ENCODE data around the gene MSANTD2. TPM values are rescaled to one million over a fixed set of nuclear protein-coding genes. Genes with fewer than 3 reads are reported as not detected.

MSANTD2 gene
- total RNA-seq, 1 donor from 2014 or later = 8.5 TPM

DNA sequence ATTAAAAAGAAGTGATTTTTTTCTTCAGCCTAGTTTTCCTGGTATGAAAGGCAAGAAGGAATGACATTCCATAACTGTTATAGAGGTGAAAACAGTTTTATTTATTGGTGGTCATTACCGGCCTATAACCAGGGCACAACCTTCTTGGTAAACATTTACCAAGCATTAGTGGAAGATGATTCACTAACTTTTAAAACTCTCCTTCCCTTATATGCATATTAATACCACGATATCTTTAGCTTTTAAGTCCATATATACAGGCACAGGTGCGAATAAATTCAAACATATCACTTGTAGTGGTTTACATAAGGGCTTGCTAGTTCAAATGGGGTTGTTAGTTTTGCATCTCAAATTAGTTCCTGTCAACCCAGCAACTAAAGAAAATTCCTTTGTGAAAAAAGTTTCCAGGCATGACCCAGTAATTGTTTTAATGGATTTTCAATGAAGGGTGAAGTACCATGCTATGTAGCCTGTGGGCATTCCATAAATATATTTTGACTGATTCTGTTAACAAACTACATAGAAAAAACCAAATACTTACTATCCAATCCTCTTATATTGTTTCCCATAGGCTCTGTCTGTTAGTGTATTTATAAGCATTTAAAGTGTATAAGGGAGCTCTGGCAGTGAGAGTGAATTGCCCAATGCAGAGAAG is 34.4 kb upstream of the MSANTD2 start:
- TF ChIP-seq, protein P1, sequence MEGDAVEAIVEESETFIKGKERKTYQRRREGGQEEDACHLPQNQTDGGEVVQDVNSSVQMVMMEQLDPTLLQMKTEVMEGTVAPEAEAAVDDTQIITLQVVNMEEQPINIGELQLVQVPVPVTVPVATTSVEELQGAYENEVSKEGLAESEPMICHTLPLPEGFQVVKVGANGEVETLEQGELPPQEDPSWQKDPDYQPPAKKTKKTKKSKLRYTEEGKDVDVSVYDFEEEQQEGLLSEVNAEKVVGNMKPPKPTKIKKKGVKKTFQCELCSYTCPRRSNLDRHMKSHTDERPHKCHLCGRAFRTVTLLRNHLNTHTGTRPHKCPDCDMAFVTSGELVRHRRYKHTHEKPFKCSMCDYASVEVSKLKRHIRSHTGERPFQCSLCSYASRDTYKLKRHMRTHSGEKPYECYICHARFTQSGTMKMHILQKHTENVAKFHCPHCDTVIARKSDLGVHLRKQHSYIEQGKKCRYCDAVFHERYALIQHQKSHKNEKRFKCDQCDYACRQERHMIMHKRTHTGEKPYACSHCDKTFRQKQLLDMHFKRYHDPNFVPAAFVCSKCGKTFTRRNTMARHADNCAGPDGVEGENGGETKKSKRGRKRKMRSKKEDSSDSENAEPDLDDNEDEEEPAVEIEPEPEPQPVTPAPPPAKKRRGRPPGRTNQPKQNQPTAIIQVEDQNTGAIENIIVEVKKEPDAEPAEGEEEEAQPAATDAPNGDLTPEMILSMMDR (conservative IDR thresholded peaks at IDR 0.05; ENCODE audit: low read depth, low read length) = no peak
- no peak overlapping the region for H3K4me3 ChIP-seq (ENCODE audit: low read depth, low read length)
- peak; percentile 30 for DNase-seq (ENCODE audit: low read depth)

DNA sequence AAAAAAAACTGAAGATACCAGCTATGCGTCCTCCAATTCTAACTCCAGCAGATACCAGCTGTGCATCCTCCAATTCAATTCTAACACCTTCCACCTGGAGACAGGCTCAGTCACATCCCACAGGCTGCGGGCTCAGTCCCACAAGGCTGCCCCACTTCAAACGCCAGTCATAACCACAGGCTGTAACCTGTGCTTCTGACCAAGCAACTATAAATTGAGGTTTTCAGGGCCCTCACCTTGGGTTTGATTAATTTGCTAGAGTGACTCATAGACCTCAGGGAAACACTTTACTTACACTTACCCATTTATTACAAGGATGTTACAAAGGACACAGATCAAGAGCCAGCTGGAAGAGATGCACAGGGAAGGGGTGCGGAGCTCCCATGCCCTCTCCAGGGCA is 32.4 kb upstream of the MSANTD2 start:
- no peak for DNase-seq (ENCODE audit: low read depth)
- TF ChIP-seq, protein P1 (conservative IDR thresholded peaks at IDR 0.05; ENCODE audit: low read depth, low read length) = no peak
- H3K4me3 ChIP-seq (ENCODE audit: low read depth, low read length) = no peak overlapping the region

DNA sequence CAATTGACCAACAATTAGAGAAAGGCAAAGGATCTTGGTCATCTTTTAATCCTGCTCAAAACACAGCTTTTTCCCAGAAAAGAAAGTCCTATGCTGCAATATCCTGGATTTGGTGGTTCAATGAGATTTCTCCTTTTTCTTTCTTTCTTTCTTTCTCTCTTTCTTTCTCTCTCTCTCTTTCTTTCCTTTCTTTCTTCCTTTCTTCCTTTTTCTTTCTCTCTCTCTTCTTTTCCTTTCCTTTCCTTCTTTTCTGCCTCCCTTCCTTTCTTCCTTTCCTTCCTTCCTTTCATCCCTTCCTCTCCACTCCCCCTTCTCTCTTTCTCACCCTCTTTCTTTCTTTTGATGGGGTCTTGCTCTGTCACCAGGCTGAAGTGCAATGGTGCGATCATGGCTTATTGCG is 31.7 kb upstream of the MSANTD2 start:
- no peak overlapping the region for H3K4me3 ChIP-seq (ENCODE audit: low read depth, low read length)
- no peak for DNase-seq (ENCODE audit: low read depth)
- TF ChIP-seq, protein P1 (conservative IDR thresholded peaks at IDR 0.05; ENCODE audit: low read depth, low read length) = no peak

GRCh38 chr11:124830749-124831148 is 30.5 kb upstream of the MSANTD2 start:
- DNase-seq (ENCODE audit: low read depth) = no peak
- TF ChIP-seq, protein P1 (conservative IDR thresholded peaks at IDR 0.05; ENCODE audit: low read depth, low read length) = no peak
- no peak overlapping the region for H3K4me3 ChIP-seq (ENCODE audit: low read depth, low read length)

- TF ChIP-seq, protein P1 (conservative IDR thresholded peaks at IDR 0.05; ENCODE audit: low read depth, low read length) = no peak
- H3K4me3 ChIP-seq (ENCODE audit: low read depth, low read length) = no peak overlapping the region
- no peak for DNase-seq (ENCODE audit: low read depth)
Observed at GRCh38 chr11:124829986-124830385, 29.8 kb upstream of the MSANTD2 start.

GRCh38 chr11:124825876-124826275 is 25.7 kb upstream of the MSANTD2 start:
- TF ChIP-seq, protein P1 (conservative IDR thresholded peaks at IDR 0.05; ENCODE audit: low read depth, low read length) = no peak
- no peak overlapping the region for H3K4me3 ChIP-seq (ENCODE audit: low read depth, low read length)
- DNase-seq (ENCODE audit: low read depth) = no peak
